ENCODE results near the gene CARMIL1. TPM values are rescaled to one million over a fixed set of nuclear protein-coding genes. Genes with fewer than 3 reads are reported as not detected.
"Not testable (repeated sequence)": the region's sequence is repeated elsewhere in the genome, so short reads cannot be mapped to it uniquely, and the experiment has no call there.

CARMIL1 gene
- total RNA-seq, 2 donors from 2014 or later = 0.56 to 0.76 TPM

- no peaks in the 10 kb centered on the region for H3K36me3 Mint-ChIP-seq
- no peaks in the 10 kb centered on the region for H3K4me1 Mint-ChIP-seq (ENCODE audit: low read depth in 2 of 2)
- no peak for DNase-seq (ENCODE audit: low spot score)
- no peaks in the 10 kb centered on the region for H3K9me3 Mint-ChIP-seq
- H3K27me3 Mint-ChIP-seq = no peaks in the 10 kb centered on the region
- ATAC-seq = no peak
- no peak overlapping the region for H3K27ac Mint-ChIP-seq
- H3K4me3 Mint-ChIP-seq = no peak overlapping the region
These were observed 155.7 kb downstream of the CARMIL1 start for GRCh38 chr6:25434921-25435320.

- H3K36me3 Mint-ChIP-seq = no peaks in the 10 kb centered on the region
These were observed 156.3 kb downstream of the CARMIL1 start for GRCh38 chr6:25435416-25435985.

GRCh38 chr6:25436760-25437159, 157.6 kb downstream of the CARMIL1 start:
- no peak overlapping the region for H3K4me3 Mint-ChIP-seq
- no peaks in the 10 kb centered on the region for H3K27me3 Mint-ChIP-seq

More at GRCh38 chr6:25435416-25435985, 156.3 kb downstream of the CARMIL1 start:
- H3K9me3 Mint-ChIP-seq = no peaks in the 10 kb centered on the region
- H3K27ac Mint-ChIP-seq = no peak overlapping the region
- no peaks in the 10 kb centered on the region for H3K4me1 Mint-ChIP-seq (ENCODE audit: low read depth in 2 of 2)
- H3K4me3 Mint-ChIP-seq = no peak overlapping the region
- H3K27me3 Mint-ChIP-seq = no peaks in the 10 kb centered on the region
- ATAC-seq (no peak), DNase-seq (ENCODE audit: low spot score) (no peak)

GRCh38 chr6:25439368-25439767, 160.2 kb downstream of the CARMIL1 start:
- no peak overlapping the region for H3K27ac Mint-ChIP-seq
- ATAC-seq (no peak), DNase-seq (ENCODE audit: low spot score) (no peak)
- no peaks in the 10 kb centered on the region for H3K9me3 Mint-ChIP-seq
- no peak overlapping the region for H3K4me3 Mint-ChIP-seq
- H3K36me3 Mint-ChIP-seq = no peaks in the 10 kb centered on the region
- H3K4me1 Mint-ChIP-seq (ENCODE audit: low read depth in 2 of 2) = no peaks in the 10 kb centered on the region
- H3K27me3 Mint-ChIP-seq = no peaks in the 10 kb centered on the region

More at GRCh38 chr6:25436760-25437159, 157.6 kb downstream of the CARMIL1 start:
- Mint-ChIP-seq H3K4me1 (ENCODE audit: low read depth in 2 of 2) (no peaks in the 10 kb centered on the region), H3K9me3 (no peaks in the 10 kb centered on the region), H3K27ac (no peak overlapping the region), H3K36me3 (no peaks in the 10 kb centered on the region)
- ATAC-seq = no peak
- no peak for DNase-seq (ENCODE audit: low spot score)

- no peaks in the 10 kb centered on the region for H3K27me3 Mint-ChIP-seq
- no peak overlapping the region for H3K4me3 Mint-ChIP-seq
- ATAC-seq (no peak), DNase-seq (ENCODE audit: low spot score) (no peak)
- H3K36me3 Mint-ChIP-seq = peaks cover 8% of the 10 kb centered on the region
- H3K27ac Mint-ChIP-seq = no peak overlapping the region
- peaks cover 3% of the 10 kb centered on the region for H3K9me3 Mint-ChIP-seq
- peaks cover 0 to 5% of the 10 kb centered on the region in 2 donors for H3K4me1 Mint-ChIP-seq (ENCODE audit: low read depth in 2 of 2)
These were observed 162.6 kb downstream of the CARMIL1 start for GRCh38 chr6:25441663-25442270.

- peaks cover 8% of the 10 kb centered on the region for H3K36me3 Mint-ChIP-seq
- no peak for DNase-seq (ENCODE audit: low spot score)
- no peak for ATAC-seq
- no peak overlapping the region for H3K27ac Mint-ChIP-seq
- H3K9me3 Mint-ChIP-seq = peaks cover 3% of the 10 kb centered on the region
- H3K27me3 Mint-ChIP-seq = no peaks in the 10 kb centered on the region
- H3K4me3 Mint-ChIP-seq = no peak overlapping the region
- H3K4me1 Mint-ChIP-seq (ENCODE audit: low read depth in 2 of 2) = peaks cover 5 to 13% of the 10 kb centered on the region in 2 donors
These were observed 163.7 kb downstream of the CARMIL1 start for GRCh38 chr6:25442898-25443297.

- not testable (repeated sequence) for H3K36me3 Mint-ChIP-seq; H3K4me3 Mint-ChIP-seq; H3K9me3 Mint-ChIP-seq; ATAC-seq; H3K27ac Mint-ChIP-seq; H3K27me3 Mint-ChIP-seq; DNase-seq (ENCODE audit: low spot score)
- H3K4me1 Mint-ChIP-seq (ENCODE audit: low read depth in 2 of 2) = peaks cover 11 to 19% of the 10 kb centered on the region in 2 donors
These were observed 165.3 kb downstream of the CARMIL1 start for GRCh38 chr6:25444521-25444920.

- H3K27ac Mint-ChIP-seq = peak overlapping the region in 1 of 2 donors; percentile 73
These were observed 167.8 kb downstream of the CARMIL1 start for GRCh38 chr6:25446830-25447569.

GRCh38 chr6:25447570-25447929, 168.4 kb downstream of the CARMIL1 start:
- DNase-seq (ENCODE audit: low spot score) (no peak), ATAC-seq (peak; percentile 38 to 57)
- peaks cover 8% of the 10 kb centered on the region for H3K36me3 Mint-ChIP-seq
- no peaks in the 10 kb centered on the region for H3K27me3 Mint-ChIP-seq
- H3K27ac Mint-ChIP-seq = peak overlapping the region in 1 of 2 donors; percentile 73
- H3K4me1 Mint-ChIP-seq (ENCODE audit: low read depth in 2 of 2) = peaks cover 11 to 19% of the 10 kb centered on the region in 2 donors
- no peak overlapping the region for H3K4me3 Mint-ChIP-seq
- H3K9me3 Mint-ChIP-seq = peaks cover 3% of the 10 kb centered on the region

More at GRCh38 chr6:25446830-25447569, 167.8 kb downstream of the CARMIL1 start:
- no peaks in the 10 kb centered on the region for H3K27me3 Mint-ChIP-seq
- peaks cover 8% of the 10 kb centered on the region for H3K36me3 Mint-ChIP-seq
- DNase-seq (ENCODE audit: low spot score) (no peak), ATAC-seq (no peak)
- H3K4me3 Mint-ChIP-seq = no peak overlapping the region
- peaks cover 3% of the 10 kb centered on the region for H3K9me3 Mint-ChIP-seq
- peaks cover 11 to 19% of the 10 kb centered on the region in 2 donors for H3K4me1 Mint-ChIP-seq (ENCODE audit: low read depth in 2 of 2)

GRCh38 chr6:25448965-25449538, 169.9 kb downstream of the CARMIL1 start:
- H3K27me3 Mint-ChIP-seq = no peaks in the 10 kb centered on the region
- no peak for ATAC-seq
- no peak overlapping the region for H3K4me3 Mint-ChIP-seq
- no peak for DNase-seq (ENCODE audit: low spot score)
- H3K4me1 Mint-ChIP-seq (ENCODE audit: low read depth in 2 of 2) = peaks cover 11 to 19% of the 10 kb centered on the region in 2 donors
- peaks cover 8% of the 10 kb centered on the region for H3K36me3 Mint-ChIP-seq
- H3K27ac Mint-ChIP-seq = peak overlapping the region in 1 of 2 donors; percentile 53
- H3K9me3 Mint-ChIP-seq = peaks cover 3% of the 10 kb centered on the region

- H3K36me3 Mint-ChIP-seq = peaks cover 8% of the 10 kb centered on the region
- no peaks in the 10 kb centered on the region for H3K27me3 Mint-ChIP-seq
- H3K27ac Mint-ChIP-seq = no peak overlapping the region
- peaks cover 11 to 19% of the 10 kb centered on the region in 2 donors for H3K4me1 Mint-ChIP-seq (ENCODE audit: low read depth in 2 of 2)
- no peak for DNase-seq (ENCODE audit: low spot score)
- H3K9me3 Mint-ChIP-seq = peaks cover 3% of the 10 kb centered on the region
- H3K4me3 Mint-ChIP-seq = no peak overlapping the region
- ATAC-seq = no peak
These were observed 170.6 kb downstream of the CARMIL1 start for GRCh38 chr6:25449774-25450173.

GRCh38 chr6:25450469-25451198, 171.5 kb downstream of the CARMIL1 start:
- Mint-ChIP-seq H3K27ac (no peak overlapping the region), H3K4me3 (no peak overlapping the region), H3K36me3 (peaks cover 8% of the 10 kb centered on the region), H3K27me3 (no peaks in the 10 kb centered on the region), H3K4me1 (ENCODE audit: low read depth in 2 of 2) (peaks cover 11 to 19% of the 10 kb centered on the region in 2 donors), H3K9me3 (peaks cover 3% of the 10 kb centered on the region)
- DNase-seq (ENCODE audit: low spot score) = no peak
- ATAC-seq = no peak

- Mint-ChIP-seq H3K9me3 (no peaks in the 10 kb centered on the region), H3K4me3 (no peak overlapping the region), H3K4me1 (ENCODE audit: low read depth in 2 of 2) (peaks cover 11 to 12% of the 10 kb centered on the region in 2 donors), H3K36me3 (no peaks in the 10 kb centered on the region), H3K27ac (no peak overlapping the region), H3K27me3 (peaks cover 0 to 4% of the 10 kb centered on the region in 2 donors)
- ATAC-seq = no peak
- no peak for DNase-seq (ENCODE audit: low spot score)
These were observed 172.9 kb downstream of the CARMIL1 start for GRCh38 chr6:25452031-25452430.
